CD1c-positive myeloid dendritic cell (primary cell): Measurements from ENCODE around the gene ABCC8.
"Not testable (repeated sequence)": the region's sequence is repeated elsewhere in the genome, so short reads cannot be mapped to it uniquely, and the experiment has no call there.

ENCODE experiments used
- DNase-seq: peaks from one replicate; pipeline ENCODE4 v3.0.0-alpha.2; 2016; ENCODE audit errors: extremely low spot score

Gene ABCC8

GRCh38 chr11:17428925-17429324 lies 47.7 kb downstream of the ABCC8 start:
- DNase-seq, result no peak

GRCh38 chr11:17428261-17428660 lies 48.4 kb downstream of the ABCC8 start:
- no peak for DNase-seq

- not testable (repeated sequence) for DNase-seq
Observed at GRCh38 chr11:17426233-17426632, 50.4 kb downstream of the ABCC8 start.

- DNase-seq, result no peak
Observed at GRCh38 chr11:17423533-17424310, 52.9 kb downstream of the ABCC8 start.

GRCh38 chr11:17421781-17422180 lies 54.9 kb downstream of the ABCC8 start:
- no peak for DNase-seq

GRCh38 chr11:17418444-17419081 lies 58.1 kb downstream of the ABCC8 start:
- no peak for DNase-seq

- DNase-seq, result no peak
Observed at GRCh38 chr11:17416492-17416891, 60.2 kb downstream of the ABCC8 start.

- DNase-seq, result no peak
Observed at GRCh38 chr11:17415523-17416104, 61.0 kb downstream of the ABCC8 start.

- no peak for DNase-seq
Observed at GRCh38 chr11:17414992-17415391, 61.7 kb downstream of the ABCC8 start.

- DNase-seq, result no peak
Observed at GRCh38 chr11:17414317-17414737, 62.3 kb downstream of the ABCC8 start.

GRCh38 chr11:17413414-17414316 lies 63.0 kb downstream of the ABCC8 start:
- no peak for DNase-seq

- DNase-seq, result no peak
Observed at GRCh38 chr11:17412488-17413180, 64.0 kb downstream of the ABCC8 start.

GRCh38 chr11:17411418-17411817 lies 65.2 kb downstream of the ABCC8 start:
- DNase-seq, result no peak

GRCh38 chr11:17410606-17411379 lies 65.9 kb downstream of the ABCC8 start:
- DNase-seq, result no peak

GRCh38 chr11:17408641-17409040 lies 68.0 kb downstream of the ABCC8 start:
- no peak for DNase-seq

- DNase-seq, result no peak
Observed at GRCh38 chr11:17408026-17408425, 68.6 kb downstream of the ABCC8 start.

- DNase-seq, result no peak
Observed at GRCh38 chr11:17407575-17407974, 69.1 kb downstream of the ABCC8 start.

- DNase-seq, result no peak
Observed at GRCh38 chr11:17406818-17407149, 69.9 kb downstream of the ABCC8 start.

- DNase-seq, result no peak
Observed at GRCh38 chr11:17406082-17406817, 70.4 kb downstream of the ABCC8 start.
